ENCODE measurements around the gene DSCAM.

GRCh38 chr21:40383951-40384350, 463.0 kb downstream of the DSCAM start:
- no peak for TF ChIP-seq POLR2AphosphoS5 (IDR thresholded peaks at IDR 0.05)
- TF ChIP-seq CTCF (IDR thresholded peaks at IDR 0.05 in 8 of 11, conservative IDR thresholded peaks at IDR 0.05 in 3 of 11) = no peak

All from spleen (tissue), 7 donors.